Stromal cell of bone marrow (primary cell): ENCODE data around the gene TXNRD2.

Experiments used
- DNase-seq: peaks from one replicate; pipeline ENCODE4 v3.0.0-alpha.2; 2012; ENCODE audit warnings: low read depth

TXNRD2 gene

GRCh38 chr22:19941365-19942082 is at the start of gene TXNRD2, which contains the start of gene COMT:
TSS of gene TXNRD2 (minus strand) at chr22:19941818. CDS start at chr22:19941803, 15 bp downstream.
TSS of gene COMT (plus strand) at chr22:19941772. CDS start at chr22:19962527, 20,755 bp downstream.
- DNase-seq, result peak; percentile 35

- DNase-seq, result no peak
These were observed 49.7 kb upstream of the TXNRD2 start for GRCh38 chr22:19991395-19991644.

- DNase-seq, result no peak
These were observed 49.2 kb upstream of the TXNRD2 start for GRCh38 chr22:19990609-19991394.

GRCh38 chr22:19990188-19990587 is 48.6 kb upstream of the TXNRD2 start:
- DNase-seq, result no peak

GRCh38 chr22:19989725-19990067 is 48.1 kb upstream of the TXNRD2 start:
- DNase-seq, result no peak

GRCh38 chr22:19988965-19989724 is 47.5 kb upstream of the TXNRD2 start:
- no peak for DNase-seq

- DNase-seq, result no peak
These were observed 46.8 kb upstream of the TXNRD2 start for GRCh38 chr22:19988331-19988808.

- no peak for DNase-seq
These were observed 46.0 kb upstream of the TXNRD2 start for GRCh38 chr22:19987394-19988306.

- peak; percentile 43 for DNase-seq
These were observed 45.1 kb upstream of the TXNRD2 start for GRCh38 chr22:19986410-19987341.

- DNase-seq, result no peak
These were observed 44.4 kb upstream of the TXNRD2 start for GRCh38 chr22:19986011-19986409.

- no peak for DNase-seq
These were observed 43.5 kb upstream of the TXNRD2 start for GRCh38 chr22:19984851-19985811.

- DNase-seq, result peak; percentile 22
These were observed 42.7 kb upstream of the TXNRD2 start for GRCh38 chr22:19984201-19984753.

GRCh38 chr22:19983741-19984140 is 42.1 kb upstream of the TXNRD2 start:
- no peak for DNase-seq

GRCh38 chr22:19982991-19983578 is 41.5 kb upstream of the TXNRD2 start:
- no peak for DNase-seq

- no peak for DNase-seq
These were observed 40.6 kb upstream of the TXNRD2 start for GRCh38 chr22:19981961-19982920.

- DNase-seq, result no peak
These were observed 39.7 kb upstream of the TXNRD2 start for GRCh38 chr22:19981171-19981960.

- no peak for DNase-seq
These were observed 39.1 kb upstream of the TXNRD2 start for GRCh38 chr22:19980766-19981165.
